GM19455 (cell line): ENCODE data around the gene SLC4A5.

Experiments used
- ATAC-seq: cut with Tn5 transposase; IDR thresholded peaks from one replicate; pipeline ENCODE4 v1.9.1; 2021; ENCODE audit not compliant: unreplicated experiment

Gene SLC4A5

GRCh38 chr2:74278694-74279093 lies 64.5 kb downstream of the SLC4A5 start:
- no peak for ATAC-seq

GRCh38 chr2:74278176-74278575 lies 65.0 kb downstream of the SLC4A5 start:
- no peak for ATAC-seq

- ATAC-seq: no peak
Measured at GRCh38 chr2:74275228-74275627, 68.0 kb downstream of the SLC4A5 start.

GRCh38 chr2:74269667-74270066 lies 73.5 kb downstream of the SLC4A5 start:
- ATAC-seq: no peak

GRCh38 chr2:74267068-74267467 lies 76.1 kb downstream of the SLC4A5 start:
- no peak for ATAC-seq

- ATAC-seq: no peak
Measured at GRCh38 chr2:74264281-74264680, 78.9 kb downstream of the SLC4A5 start.

- no peak for ATAC-seq
Measured at GRCh38 chr2:74262681-74263080, 80.5 kb downstream of the SLC4A5 start.

GRCh38 chr2:74261204-74261864 lies 81.9 kb downstream of the SLC4A5 start:
- no peak for ATAC-seq

GRCh38 chr2:74260495-74260894 lies 82.7 kb downstream of the SLC4A5 start:
- ATAC-seq: no peak

- ATAC-seq: no peak
Measured at GRCh38 chr2:74259733-74260132, 83.5 kb downstream of the SLC4A5 start.

- no peak for ATAC-seq
Measured at GRCh38 chr2:74259191-74259590, 84.0 kb downstream of the SLC4A5 start.

- ATAC-seq: no peak
Measured at GRCh38 chr2:74255660-74256213, 87.5 kb downstream of the SLC4A5 start.

GRCh38 chr2:74253971-74254310 lies 89.3 kb downstream of the SLC4A5 start:
- no peak for ATAC-seq

- no peak for ATAC-seq
Measured at GRCh38 chr2:74253306-74253970, 89.8 kb downstream of the SLC4A5 start.

- no peak for ATAC-seq
Measured at GRCh38 chr2:74252862-74253261, 90.4 kb downstream of the SLC4A5 start.

GRCh38 chr2:74252036-74252435 lies 91.2 kb downstream of the SLC4A5 start:
- no peak for ATAC-seq

- no peak for ATAC-seq
Measured at GRCh38 chr2:74250189-74250631, 93.0 kb downstream of the SLC4A5 start.

- ATAC-seq: no peak
Measured at GRCh38 chr2:74249406-74250122, 93.7 kb downstream of the SLC4A5 start.

GRCh38 chr2:74246496-74247195 lies 96.6 kb downstream of the SLC4A5 start:
- no peak for ATAC-seq

GRCh38 chr2:74244286-74244685 lies 98.9 kb downstream of the SLC4A5 start:
- ATAC-seq: no peak

- ATAC-seq: no peak
Measured at GRCh38 chr2:74242354-74243071, 100.7 kb downstream of the SLC4A5 start.
